Fibroblast of the aortic adventitia (primary cell): Measurements from ENCODE around the gene FABP6. TPM values are rescaled to one million over a fixed set of nuclear protein-coding genes. Genes with fewer than 3 reads are reported as not detected.

ENCODE experiments used
- DNase-seq: peaks from one replicate; pipeline ENCODE4 v3.0.0-alpha.2; 2010; ENCODE audit warnings: low read depth
- H3K4me3 ChIP-seq: 2 replicates; pipeline ENCODE4 v1.5.1; 2011; ENCODE audit warnings: low read depth, mild to moderate bottlenecking, control low read depth, low read length, moderate library complexity
- total RNA-seq: library from RNA; depleted of rRNA; stranded (reverse); fragments of >200 nt; gene quantifications from 2 replicates; pipeline ENCODE4 v1.2.3, GENCODE V29; 2012; ENCODE audit warnings: low replicate concordance
- TF ChIP-seq, protein P1 (sequence below): IDR thresholded peaks from 2 replicates; pipeline ENCODE4 v1.5.1; 2011; ENCODE audit warnings: mild to moderate bottlenecking, low read length, control low read depth, inconsistent platforms; ENCODE audit not compliant: insufficient read depth

The FABP6 gene
- total RNA-seq, 1 donor: not detected

DNA sequence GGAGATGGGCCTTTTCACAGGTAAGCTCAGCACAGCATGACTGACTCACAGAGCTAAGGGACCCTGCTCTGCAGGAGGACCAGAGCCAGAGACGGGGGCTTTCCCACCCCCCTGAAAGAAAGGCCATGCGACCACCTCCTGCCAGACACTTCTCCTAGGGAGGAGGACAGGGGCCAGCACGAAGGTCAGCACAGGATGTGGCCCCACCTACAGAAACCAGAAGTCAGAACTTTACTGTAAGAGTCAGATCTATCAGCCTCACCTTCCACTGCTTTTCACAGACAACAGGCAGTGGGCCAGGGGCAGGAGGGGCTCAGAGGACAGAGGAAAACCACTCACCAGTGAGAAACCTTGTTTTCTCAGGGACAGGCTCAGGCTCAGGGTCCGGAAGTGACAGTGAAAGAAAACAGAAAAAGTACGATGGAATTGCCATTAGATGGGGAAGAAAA, 45.2 kb downstream of the FABP6 start:
- H3K4me3 ChIP-seq: no peak overlapping the region
- TF ChIP-seq, protein P1, sequence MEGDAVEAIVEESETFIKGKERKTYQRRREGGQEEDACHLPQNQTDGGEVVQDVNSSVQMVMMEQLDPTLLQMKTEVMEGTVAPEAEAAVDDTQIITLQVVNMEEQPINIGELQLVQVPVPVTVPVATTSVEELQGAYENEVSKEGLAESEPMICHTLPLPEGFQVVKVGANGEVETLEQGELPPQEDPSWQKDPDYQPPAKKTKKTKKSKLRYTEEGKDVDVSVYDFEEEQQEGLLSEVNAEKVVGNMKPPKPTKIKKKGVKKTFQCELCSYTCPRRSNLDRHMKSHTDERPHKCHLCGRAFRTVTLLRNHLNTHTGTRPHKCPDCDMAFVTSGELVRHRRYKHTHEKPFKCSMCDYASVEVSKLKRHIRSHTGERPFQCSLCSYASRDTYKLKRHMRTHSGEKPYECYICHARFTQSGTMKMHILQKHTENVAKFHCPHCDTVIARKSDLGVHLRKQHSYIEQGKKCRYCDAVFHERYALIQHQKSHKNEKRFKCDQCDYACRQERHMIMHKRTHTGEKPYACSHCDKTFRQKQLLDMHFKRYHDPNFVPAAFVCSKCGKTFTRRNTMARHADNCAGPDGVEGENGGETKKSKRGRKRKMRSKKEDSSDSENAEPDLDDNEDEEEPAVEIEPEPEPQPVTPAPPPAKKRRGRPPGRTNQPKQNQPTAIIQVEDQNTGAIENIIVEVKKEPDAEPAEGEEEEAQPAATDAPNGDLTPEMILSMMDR: no peak
- no peak for DNase-seq

DNA sequence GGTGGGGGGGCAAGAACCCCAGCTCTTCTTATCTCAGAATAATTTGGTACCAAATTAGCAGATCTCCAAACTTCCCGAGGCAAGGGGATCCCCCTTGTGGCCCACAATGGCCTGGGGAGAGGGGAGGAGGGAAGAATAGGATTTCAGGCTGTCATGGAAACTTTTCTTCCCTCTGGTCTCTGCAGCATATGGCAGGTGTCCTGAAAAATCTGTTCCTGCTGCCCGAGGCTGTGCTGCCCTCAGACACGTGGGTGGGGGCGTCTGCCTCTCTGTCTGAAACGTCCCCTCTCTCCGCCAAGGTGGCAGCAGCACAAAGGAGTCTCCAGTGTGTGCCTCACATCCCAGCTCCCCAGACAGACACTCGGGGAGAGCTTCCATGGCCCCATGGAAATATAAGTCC, 49.0 kb downstream of the FABP6 start:
- no peak for DNase-seq
- TF ChIP-seq, protein P1: no peak
- no peak overlapping the region for H3K4me3 ChIP-seq

DNA sequence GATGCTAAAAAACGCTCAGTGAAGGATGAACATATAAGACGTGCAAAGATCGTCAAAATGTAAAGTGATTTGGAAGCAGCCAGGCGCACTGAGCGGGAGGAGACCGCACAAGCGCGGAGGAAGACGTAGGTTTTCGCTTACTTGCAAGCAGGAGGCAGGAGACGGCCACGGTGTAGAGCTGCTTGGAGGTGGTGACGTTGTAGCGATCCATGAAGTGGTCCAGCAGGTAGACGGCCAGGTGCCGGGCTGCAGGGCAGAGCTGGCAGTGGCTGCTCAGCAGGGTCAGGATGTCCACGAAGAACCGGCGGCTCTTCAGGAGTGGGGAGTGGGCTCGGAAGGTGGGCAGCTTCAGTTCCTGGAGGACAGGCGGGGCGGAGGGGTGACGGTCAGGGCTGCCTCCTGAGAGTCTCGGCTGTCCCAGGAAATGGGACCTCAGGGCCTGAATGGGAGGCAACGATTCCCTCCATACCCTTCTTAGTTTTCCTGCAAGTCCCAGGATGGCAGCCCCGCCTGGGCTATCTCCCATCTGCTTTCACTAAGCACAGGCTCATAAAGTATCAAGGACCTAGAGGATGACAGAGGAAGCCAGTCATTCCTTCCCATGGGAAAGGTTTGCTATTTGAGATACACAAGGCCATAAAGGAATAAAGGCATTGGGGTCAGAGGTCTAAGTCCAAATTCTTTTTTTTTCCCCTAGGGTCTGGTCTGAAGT, 51.2 kb downstream of the FABP6 start:
- no peak for DNase-seq
- H3K4me3 ChIP-seq: no peak overlapping the region
- TF ChIP-seq, protein P1: no peak

DNA sequence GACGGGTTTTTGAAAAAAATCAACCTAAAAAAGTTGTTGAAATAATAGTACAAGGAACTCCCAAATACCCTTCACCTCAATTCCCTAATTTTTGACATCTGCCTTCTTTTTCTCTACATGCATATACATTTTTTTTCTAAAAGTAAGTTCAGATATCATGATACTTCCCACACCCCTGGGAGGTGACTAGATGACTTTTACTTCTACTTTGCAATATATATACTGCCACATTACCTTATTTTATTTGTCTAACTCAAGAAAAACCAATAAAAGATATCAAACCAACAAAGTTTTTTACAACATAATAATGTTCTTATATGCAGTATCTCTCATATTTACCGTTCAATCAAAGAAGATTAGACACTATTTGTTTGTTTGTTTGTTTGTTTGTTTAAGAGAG, 52.0 kb downstream of the FABP6 start:
- no peak overlapping the region for H3K4me3 ChIP-seq
- no peak for DNase-seq
- TF ChIP-seq, protein P1: no peak

DNA sequence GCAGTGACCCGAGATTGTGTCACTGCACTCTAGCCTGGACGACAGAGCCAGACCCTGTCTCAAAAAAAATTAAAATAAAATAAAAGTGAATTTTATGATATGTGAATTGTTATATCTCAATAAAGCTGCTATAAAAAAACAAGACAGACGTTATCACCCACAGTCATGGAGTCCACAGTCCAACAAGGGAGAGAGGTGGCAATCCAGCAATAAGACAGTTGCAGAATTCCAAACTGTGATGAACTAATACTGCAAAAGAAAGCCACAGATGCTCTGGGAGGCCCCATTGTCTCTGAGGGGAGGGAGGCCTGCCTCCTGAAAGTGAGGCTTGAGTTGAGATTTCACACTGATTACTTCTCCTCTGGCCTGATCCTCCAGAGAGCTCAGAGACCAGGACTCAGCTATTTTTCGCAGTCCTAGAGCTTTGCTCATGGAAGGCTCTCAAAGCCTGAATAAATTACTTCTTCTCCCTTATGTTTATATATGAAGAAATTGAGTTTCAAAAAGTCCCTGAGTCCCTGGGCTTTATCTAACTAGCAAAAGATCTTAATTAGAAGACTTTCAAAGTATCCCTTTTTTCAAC, 55.1 kb downstream of the FABP6 start:
- no peak overlapping the region for H3K4me3 ChIP-seq
- DNase-seq: no peak
- TF ChIP-seq, protein P1: no peak

DNA sequence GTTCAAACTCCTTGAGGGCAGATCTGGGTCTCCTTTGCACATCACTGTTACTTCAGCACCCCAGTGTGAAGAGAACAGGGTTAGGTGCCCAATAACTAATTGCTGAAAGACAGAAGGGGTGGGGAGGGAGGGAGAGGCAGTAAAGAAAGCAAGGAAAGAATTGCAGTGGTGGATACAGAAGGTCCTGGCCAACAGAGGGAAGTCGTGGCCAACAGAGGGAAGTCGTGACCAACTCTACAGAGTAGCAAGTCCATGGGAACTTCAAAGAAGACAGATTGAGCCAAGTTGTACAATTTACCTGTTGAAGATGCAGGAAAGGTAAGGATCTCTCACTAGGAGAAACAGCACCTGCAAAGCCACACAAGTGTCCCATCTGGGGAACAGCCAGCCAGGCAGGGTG, 56.0 kb downstream of the FABP6 start:
- TF ChIP-seq, protein P1: no peak
- no peak overlapping the region for H3K4me3 ChIP-seq

More for the DNA sequence above, 56.0 kb downstream of the FABP6 start:
- DNase-seq: no peak
